SK-N-MC (cell line): ENCODE measurements around the gene BHLHA15.

Experiments
- EZH2 ChIP-seq: fragments of 200-600 bp; sonication (generic); IDR thresholded peaks from one replicate; pipeline ENCODE4 v1.6.1; 2017; ENCODE audit warnings: antibody characterized with exemption
- FOXP2 ChIP-seq: optimal IDR thresholded peaks from 2 replicates; pipeline ENCODE3; 2011; ENCODE audit warnings: mild to moderate bottlenecking, moderate library complexity; ENCODE audit not compliant: insufficient read depth; ENCODE audit errors: extremely low read length, control extremely low read depth
- POLR2AphosphoS5 ChIP-seq: IDR thresholded peaks from 2 replicates; pipeline ENCODE4 v1.6.1; 2012; ENCODE audit warnings: mild to moderate bottlenecking, low read depth, low read length, borderline replicate concordance

DNA sequence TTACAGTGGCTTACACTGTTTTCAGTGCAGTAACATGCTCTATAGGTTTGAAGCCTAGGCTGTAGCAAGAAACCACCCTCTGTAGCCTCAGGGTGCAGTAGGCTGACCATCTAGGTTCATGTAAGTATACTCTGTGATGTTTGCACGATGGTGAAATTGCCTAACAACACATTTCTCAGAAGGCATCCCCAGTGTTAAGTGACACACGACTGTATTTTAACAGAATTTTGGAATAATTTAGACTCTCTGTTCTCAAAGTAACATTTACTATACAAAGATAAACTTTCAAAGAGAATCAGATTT is 44.6 kb upstream of the BHLHA15 start:
- TF ChIP-seq POLR2AphosphoS5 (no peak), EZH2 (no peak), FOXP2 (no peak)
